DOHH2 (cell line): ENCODE measurements around the gene CMIP.

Experiments used
- H3F3A ChIP-seq: fragments of 200-600 bp; sonication (generic), shearing (Covaris generic); 2 replicates; pipeline ENCODE4 v1.6.0; 2016; ENCODE audit warnings: antibody characterized with exemption, mild to moderate bottlenecking; ENCODE audit not compliant: control insufficient read depth, insufficient read depth
- H3K27ac ChIP-seq: fragments of 200-600 bp; sonication (generic); 2 replicates; pipeline ENCODE4 v1.5.1; 2014; ENCODE audit warnings: low read depth, mild to moderate bottlenecking, low read length, moderate library complexity
- H3K27me3 ChIP-seq: fragments of 200-600 bp; sonication (generic); 2 replicates; pipeline ENCODE4 v1.6.1; 2014; ENCODE audit warnings: mild to moderate bottlenecking, low read length, mixed read lengths; ENCODE audit not compliant: control insufficient read depth
- H3K36me3 ChIP-seq: fragments of 200-600 bp; sonication (generic); 2 replicates; pipeline ENCODE4 v1.6.1; 2014; ENCODE audit warnings: mild to moderate bottlenecking, low read length, moderate library complexity, mixed read lengths; ENCODE audit not compliant: control insufficient read depth
- H3K4me1 ChIP-seq: fragments of 200-600 bp; sonication (generic); 2 replicates; pipeline ENCODE4 v1.6.1; 2014; ENCODE audit warnings: mild to moderate bottlenecking, low read length, mixed read lengths; ENCODE audit not compliant: control insufficient read depth
- H3K4me2 ChIP-seq: fragments of 200-600 bp; sonication (generic); 2 replicates; pipeline ENCODE4 v1.6.0; 2014; ENCODE audit warnings: mild to moderate bottlenecking, low read length, moderate library complexity
- H3K4me3 ChIP-seq: fragments of 200-600 bp; sonication (generic); 2 replicates; pipeline ENCODE4 v1.5.1; 2014; ENCODE audit warnings: mild to moderate bottlenecking, low read length, mixed read lengths
- H3K79me2 ChIP-seq: fragments of 200-600 bp; sonication (generic); 2 replicates; pipeline ENCODE4 v1.6.1; 2014; ENCODE audit warnings: mild to moderate bottlenecking, low read length, mixed read lengths; ENCODE audit not compliant: control insufficient read depth
- H3K9me2 ChIP-seq: fragments of 200-600 bp; sonication (generic); replicated peaks from 2 replicates; pipeline ENCODE4 v1.6.1; 2014; ENCODE audit warnings: mild to moderate bottlenecking, low read length, mixed read lengths; ENCODE audit not compliant: control insufficient read depth
- H3K9me3 ChIP-seq: fragments of 200-600 bp; sonication (generic); 2 replicates; pipeline ENCODE4 v1.6.1; 2014; ENCODE audit warnings: antibody characterized with exemption, low read length, mixed read lengths; ENCODE audit not compliant: control insufficient read depth, insufficient read depth
- H4K20me1 ChIP-seq: fragments of 200-600 bp; sonication (generic); 2 replicates; pipeline ENCODE4 v1.6.0; 2014; ENCODE audit warnings: low read depth, mild to moderate bottlenecking, antibody characterized with exemption, low read length, moderate library complexity; ENCODE audit not compliant: control insufficient read depth, insufficient read depth
- CTCF ChIP-seq: fragments of 200-600 bp; sonication (generic); IDR thresholded peaks from one replicate; pipeline ENCODE4 v1.5.1; 2014; ENCODE audit warnings: antibody characterized with exemption, mild to moderate bottlenecking, low read depth, low read length; ENCODE audit not compliant: poor library complexity, severe bottlenecking
- EZH2phosphoT487 ChIP-seq: fragments of 200-600 bp; sonication (generic); IDR thresholded peaks from 2 replicates; pipeline ENCODE4 v1.6.1; 2017; ENCODE audit warnings: borderline replicate concordance, mild to moderate bottlenecking, antibody characterized with exemption, low read length, moderate library complexity, mixed read lengths

Gene CMIP

GRCh38 chr16:81675662-81676061 lies 231.1 kb downstream of the CMIP start:
- TF ChIP-seq CTCF (no peak), EZH2phosphoT487 (no peak)
- Histone ChIP-seq H3K4me3 (no peak overlapping the region), H3K27ac (no peak overlapping the region), H3K9me3 (no peaks in the 10 kb centered on the region), H3K36me3 (peaks cover 5% of the 10 kb centered on the region; the same call in 1 of the 2 replicates), H3K9me2 (no peaks in the 10 kb centered on the region), H3K4me2 (no peak overlapping the region), H3K4me1 (no peaks in the 10 kb centered on the region), H3K27me3 (no peaks in the 10 kb centered on the region), H3K79me2 (no peaks in the 10 kb centered on the region), H4K20me1 (no peaks in the 10 kb centered on the region), H3F3A (no peaks in the 10 kb centered on the region)

GRCh38 chr16:81676066-81676882 lies 231.7 kb downstream of the CMIP start:
- Histone ChIP-seq H3K9me3 (no peaks in the 10 kb centered on the region), H3F3A (no peaks in the 10 kb centered on the region), H3K4me3 (no peak overlapping the region), H4K20me1 (0 out of 2 replicates have a peak, but pooled peaks cover 2% of the 10 kb centered on the region), H3K36me3 (peaks cover 5% of the 10 kb centered on the region; the same call in 1 of the 2 replicates), H3K4me2 (no peak overlapping the region), H3K27ac (no peak overlapping the region), H3K9me2 (no peaks in the 10 kb centered on the region), H3K79me2 (no peaks in the 10 kb centered on the region), H3K4me1 (no peaks in the 10 kb centered on the region), H3K27me3 (no peaks in the 10 kb centered on the region)
- TF ChIP-seq EZH2phosphoT487 = no peak
- TF ChIP-seq CTCF = no peak

- H3K27me3 ChIP-seq = no peaks in the 10 kb centered on the region
- no peaks in the 10 kb centered on the region for H3K79me2 ChIP-seq
- H3K9me2 ChIP-seq = no peaks in the 10 kb centered on the region
- H3F3A ChIP-seq = no peaks in the 10 kb centered on the region
- 0 out of 2 replicates have a peak, but pooled peaks cover 2% of the 10 kb centered on the region for H4K20me1 ChIP-seq
- peaks cover 2% of the 10 kb centered on the region; the same call in 1 of the 2 replicates for H3K36me3 ChIP-seq
- H3K4me1 ChIP-seq = no peaks in the 10 kb centered on the region
- H3K4me2 ChIP-seq = no peak overlapping the region
- H3K4me3 ChIP-seq = no peak overlapping the region
- TF ChIP-seq EZH2phosphoT487 = no peak
- no peak for TF ChIP-seq CTCF
- no peak overlapping the region for H3K27ac ChIP-seq
- no peaks in the 10 kb centered on the region for H3K9me3 ChIP-seq
These were observed 232.5 kb downstream of the CMIP start for GRCh38 chr16:81676883-81677737.
